Lower lobe of right lung (tissue), 2 donors: ENCODE results near the gene GNAQ. TPM values are rescaled to one million over a fixed set of nuclear protein-coding genes. Genes with fewer than 3 reads are reported as not detected.

ENCODE experiments used
- ATAC-seq, 2 donors: fragments of 200-7000 bp; cut with Tn5 transposase; one replicate each; pipeline ENCODE4 v1.9.1; 2020 to 2022; ENCODE audit warnings: mild to moderate bottlenecking in 2 of 2, moderate library complexity in 2 of 2
- DNase-seq: peaks from one replicate; pipeline ENCODE4 v3.0.0-alpha.2; 2020
- H3K27ac ChIP-seq: fragments of 200-600 bp; one replicate; pipeline ENCODE4 v1.8.0; 2022
- H3K27me3 ChIP-seq: fragments of 200-600 bp; one replicate; pipeline ENCODE4 v1.8.0; 2022; ENCODE audit warnings: low read depth
- H3K36me3 ChIP-seq: fragments of 200-600 bp; one replicate; pipeline ENCODE4 v1.8.0; 2022; ENCODE audit warnings: mild to moderate bottlenecking
- H3K4me1 ChIP-seq: fragments of 200-600 bp; one replicate; pipeline ENCODE4 v1.8.0; 2022
- H3K4me3 ChIP-seq: fragments of 200-600 bp; one replicate; pipeline ENCODE4 v1.8.0; 2022; ENCODE audit warnings: mild to moderate bottlenecking
- H3K9me3 ChIP-seq: fragments of 200-600 bp; one replicate; pipeline ENCODE4 v1.8.0; 2022
- intact Hi-C: fragments of 100-400 bp; cut with DNase I; formaldehyde crosslinking; loops from one replicate; pipeline ENCODE4 v1.11.0; 2022
- total RNA-seq: library from RNA; stranded (reverse); fragmentation: NEBNext Ultra II Directional; extraction: Animal tissue kit (Norgen Biotek cat#: 25700); gene quantifications from one replicate; pipeline ENCODE4 v1.2.1, GENCODE V29; 2021
- TF ChIP-seq, protein P1 (sequence below): fragments of 200-600 bp; IDR thresholded peaks from one replicate; pipeline ENCODE4 v1.8.0; 2022; ENCODE audit warnings: antibody characterized with exemption, mild to moderate bottlenecking
- donor health status: DM: no; HTN: yes; CAD: no; lungs with severe emphysema.

GNAQ gene
- total RNA-seq, 1 donor from 2014 or later, result 130 TPM

DNA sequence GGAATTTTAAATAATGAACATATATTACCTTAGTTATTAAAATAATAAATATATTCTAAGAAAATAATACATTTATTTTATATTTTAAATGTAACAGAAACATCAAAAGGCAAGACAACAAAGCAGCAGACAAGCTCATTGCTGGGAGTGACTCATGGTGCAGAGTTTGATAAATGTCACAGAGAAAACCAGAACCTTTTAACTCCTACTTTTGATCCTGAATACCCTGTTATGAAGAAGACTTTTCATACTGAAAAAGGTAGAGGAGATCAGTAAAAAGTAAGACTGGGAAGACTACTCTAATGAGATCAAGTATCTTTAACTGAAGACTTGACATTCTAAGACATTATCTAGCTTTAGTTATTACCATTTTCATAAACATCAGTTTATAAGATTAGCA is 284.4 kb downstream of the GNAQ start:
- Histone ChIP-seq H3K36me3 (no peaks in the 10 kb centered on the region), H3K27ac (no peak overlapping the region), H3K4me1 (peaks cover 10% of the 10 kb centered on the region), H3K4me3 (no peak overlapping the region), H3K9me3 (no peaks in the 10 kb centered on the region), H3K27me3 (no peaks in the 10 kb centered on the region)
- intact Hi-C loops, result no loop called here
- DNase-seq (no peak), ATAC-seq (no peak)
- TF ChIP-seq, protein P1, sequence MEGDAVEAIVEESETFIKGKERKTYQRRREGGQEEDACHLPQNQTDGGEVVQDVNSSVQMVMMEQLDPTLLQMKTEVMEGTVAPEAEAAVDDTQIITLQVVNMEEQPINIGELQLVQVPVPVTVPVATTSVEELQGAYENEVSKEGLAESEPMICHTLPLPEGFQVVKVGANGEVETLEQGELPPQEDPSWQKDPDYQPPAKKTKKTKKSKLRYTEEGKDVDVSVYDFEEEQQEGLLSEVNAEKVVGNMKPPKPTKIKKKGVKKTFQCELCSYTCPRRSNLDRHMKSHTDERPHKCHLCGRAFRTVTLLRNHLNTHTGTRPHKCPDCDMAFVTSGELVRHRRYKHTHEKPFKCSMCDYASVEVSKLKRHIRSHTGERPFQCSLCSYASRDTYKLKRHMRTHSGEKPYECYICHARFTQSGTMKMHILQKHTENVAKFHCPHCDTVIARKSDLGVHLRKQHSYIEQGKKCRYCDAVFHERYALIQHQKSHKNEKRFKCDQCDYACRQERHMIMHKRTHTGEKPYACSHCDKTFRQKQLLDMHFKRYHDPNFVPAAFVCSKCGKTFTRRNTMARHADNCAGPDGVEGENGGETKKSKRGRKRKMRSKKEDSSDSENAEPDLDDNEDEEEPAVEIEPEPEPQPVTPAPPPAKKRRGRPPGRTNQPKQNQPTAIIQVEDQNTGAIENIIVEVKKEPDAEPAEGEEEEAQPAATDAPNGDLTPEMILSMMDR, result no peak

DNA sequence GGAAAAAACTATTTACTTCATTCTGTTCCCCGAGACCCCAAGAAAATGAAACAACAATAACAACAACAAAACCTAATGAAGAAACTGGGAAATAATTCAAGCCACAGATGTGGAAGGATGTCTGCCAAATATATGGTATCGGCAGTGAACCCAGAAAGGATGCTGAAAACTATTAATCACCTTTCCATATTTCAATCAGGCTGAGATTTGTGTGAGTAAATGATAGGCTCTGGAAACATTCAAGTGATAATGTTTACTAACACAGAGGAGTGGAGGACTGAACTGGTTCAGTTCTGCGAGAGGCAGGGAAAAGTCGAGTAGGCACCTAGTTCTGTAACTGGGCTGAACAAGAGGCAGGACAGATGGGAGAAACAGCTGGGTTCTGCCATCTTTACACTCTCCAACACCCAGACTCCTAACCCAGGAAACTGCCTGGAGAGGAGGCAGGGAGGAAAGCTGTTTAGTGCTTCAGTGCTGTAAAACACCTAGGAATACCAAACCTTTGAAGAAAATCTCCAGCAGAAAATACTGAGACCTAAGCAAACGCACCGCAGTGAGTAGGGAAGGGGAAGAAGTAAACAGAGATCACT is 286.7 kb downstream of the GNAQ start:
- Histone ChIP-seq H3K9me3 (no peaks in the 10 kb centered on the region), H3K27ac (no peak overlapping the region), H3K4me3 (no peak overlapping the region), H3K36me3 (no peaks in the 10 kb centered on the region), H3K27me3 (no peaks in the 10 kb centered on the region), H3K4me1 (peaks cover 5% of the 10 kb centered on the region)
- TF ChIP-seq, protein P1, result no peak
- DNase-seq, result no peak
- no peak for ATAC-seq
- intact Hi-C loops, result no loop called here

DNA sequence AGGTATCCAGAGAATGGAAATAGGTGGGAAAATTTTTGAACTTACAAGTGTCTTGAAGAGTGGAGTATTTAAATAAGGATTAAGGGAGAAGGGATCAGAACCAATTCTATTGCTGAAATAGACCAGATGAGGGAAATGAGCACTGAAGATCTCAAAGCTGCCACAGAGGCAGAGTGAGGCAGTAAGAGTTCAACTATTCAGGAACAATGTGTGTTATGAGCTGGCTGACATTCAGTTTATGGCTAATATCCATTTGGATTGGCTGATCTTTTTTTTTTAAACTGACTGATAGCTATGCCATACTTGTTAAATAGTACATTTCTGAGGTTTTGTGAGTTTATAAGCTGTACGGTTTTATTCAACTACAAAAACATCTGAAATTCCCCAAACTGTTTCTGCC is 288.2 kb downstream of the GNAQ start:
- H3K4me3 ChIP-seq, result no peak overlapping the region
- TF ChIP-seq, protein P1, result no peak
- DNase-seq (no peak), ATAC-seq (no peak)
- H3K4me1 ChIP-seq, result peaks cover 5% of the 10 kb centered on the region
- H3K27ac ChIP-seq, result no peak overlapping the region
- intact Hi-C loops, result no loop called here
- no peaks in the 10 kb centered on the region for H3K9me3 ChIP-seq
- H3K27me3 ChIP-seq, result no peaks in the 10 kb centered on the region
- no peaks in the 10 kb centered on the region for H3K36me3 ChIP-seq

DNA sequence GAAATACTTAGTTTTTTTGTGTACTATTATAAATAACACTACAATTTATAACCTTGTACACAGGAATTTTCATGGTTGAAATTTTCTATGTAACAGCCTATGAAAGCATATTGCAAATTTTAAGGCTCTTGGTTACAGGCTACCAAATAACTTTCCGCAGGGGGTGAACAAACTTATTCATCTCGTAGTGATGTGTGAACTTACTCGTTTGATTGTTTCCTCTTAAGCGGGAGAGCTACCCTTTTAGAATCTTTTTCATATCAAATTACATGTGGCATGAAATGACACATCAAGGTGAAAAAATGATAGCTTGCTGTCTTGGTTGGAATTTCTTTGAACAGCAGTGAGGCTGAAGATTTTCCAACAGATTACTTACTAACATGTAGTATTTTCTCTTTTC is 292.7 kb downstream of the GNAQ start:
- Histone ChIP-seq H3K27ac (no peak overlapping the region), H3K4me1 (peaks cover 20% of the 10 kb centered on the region), H3K4me3 (no peak overlapping the region), H3K9me3 (no peaks in the 10 kb centered on the region), H3K36me3 (no peaks in the 10 kb centered on the region), H3K27me3 (no peaks in the 10 kb centered on the region)
- TF ChIP-seq, protein P1, result no peak
- DNase-seq (no peak), ATAC-seq (no peak)
- intact Hi-C loops, result no loop called here

DNA sequence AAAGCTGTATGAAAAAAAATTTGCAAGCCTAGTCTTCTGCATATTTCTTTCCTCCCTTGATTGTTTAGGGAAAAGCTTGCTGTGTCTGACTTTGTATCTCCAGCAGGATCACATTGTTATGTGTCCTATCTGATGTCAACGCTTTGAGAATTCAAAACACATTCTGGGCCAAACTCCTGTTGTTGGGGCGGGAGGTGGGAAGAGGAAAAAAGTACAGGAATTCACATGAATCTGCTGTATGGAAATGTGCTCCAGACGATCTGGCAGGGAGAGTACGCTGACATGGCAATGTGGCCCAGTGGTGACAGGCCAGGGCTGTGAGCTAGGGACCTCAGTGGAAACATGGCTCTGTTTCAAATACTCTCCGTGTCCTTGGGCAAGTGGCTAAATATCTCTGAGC is 296.1 kb downstream of the GNAQ start:
- H3K9me3 ChIP-seq, result no peaks in the 10 kb centered on the region
- TF ChIP-seq, protein P1, result no peak
- no peaks in the 10 kb centered on the region for H3K36me3 ChIP-seq
- DNase-seq (no peak), ATAC-seq (peak in 1 of 2 donors; percentile 28)
- H3K27ac ChIP-seq, result no peak overlapping the region
- intact Hi-C loops, result no loop called here
- no peaks in the 10 kb centered on the region for H3K27me3 ChIP-seq
- H3K4me1 ChIP-seq, result peaks cover 24% of the 10 kb centered on the region
- H3K4me3 ChIP-seq, result no peak overlapping the region
